B cell (primary cell): ENCODE results near the gene TNFSF12. TPM values are rescaled to one million over a fixed set of nuclear protein-coding genes. Genes with fewer than 3 reads are reported as not detected.

Experiments used
- ATAC-seq: fragments of 200-7000 bp; cut with Tn5 transposase; one replicate; pipeline ENCODE4 v1.10.0; 2021; ENCODE audit warnings: low read depth, mild to moderate bottlenecking, moderate number of reproducible peaks, moderate library complexity
- CTCF ChIA-PET: fragments of 350-600 bp; sonication (Branson Sonifier 250); formaldehyde crosslinking; loops from one replicate; lab custom pipeline; 2021; ENCODE audit warnings: antibody characterized with exemption, inconsistent platforms; lab: Charles Lee
- POLR2A ChIA-PET: fragments of 350-600 bp; sonication (Branson Sonifier 250); formaldehyde crosslinking; loops from one replicate; lab custom pipeline; 2021; ENCODE audit warnings: antibody characterized with exemption; lab: Charles Lee
- DNase-seq: peaks from one replicate; pipeline ENCODE4 v3.0.0; 2013
- H2AFZ ChIP-seq: 2 replicates; pipeline ENCODE4 v1.6.1; 2012; ENCODE audit warnings: mild to moderate bottlenecking, low read depth, low read length; ENCODE audit not compliant: insufficient read depth, poor library complexity, severe bottlenecking
- H3K27ac ChIP-seq, 2 donors: 1 replicate in 1 of 2; 2 replicates in 1 of 2; pipeline ENCODE4 v1.5.1; 2012 to 2013; ENCODE audit warnings: low read length in 2 of 2, mild to moderate bottlenecking in 2 of 2, moderate library complexity in 1 of 2
- H3K27me3 ChIP-seq, 4 experiments: fragments of 200-600 bp in 1 of 4; sonication (generic) in 1 of 4; replicated peaks in 1 of 4; 1 replicate in 2 of 4; 2 replicates in 2 of 4; pipeline versions ENCODE4 v1.6.1 to v1.7.0; 2013 to 2016; ENCODE audit warnings: low read length in 3 of 4, mild to moderate bottlenecking in 2 of 4, mixed read lengths in 1 of 4, moderate library complexity in 1 of 4; ENCODE audit not compliant: insufficient read depth in 4 of 4, control insufficient read depth in 3 of 4; ENCODE audit errors: control extremely low read depth in 1 of 4
- H3K36me3 ChIP-seq, 2 experiments: replicated peaks in 1 of 2; 1 replicate in 1 of 2; 2 replicates in 1 of 2; pipeline versions ENCODE4 v1.6.1 to v1.7.1; 2013; ENCODE audit warnings: low read length in 1 of 2; ENCODE audit not compliant: insufficient read depth in 2 of 2, control insufficient read depth in 1 of 2; ENCODE audit errors: control extremely low read depth in 1 of 2, extremely low read depth in 1 of 2
- H3K4me1 ChIP-seq, 2 donors: fragments of 200-600 bp in 1 of 2; sonication (generic) in 1 of 2; 1 replicate in 1 of 2; 2 replicates in 1 of 2; pipeline versions ENCODE4 v1.5.1 to v1.6.1; 2013 to 2017; ENCODE audit warnings: low read length in 2 of 2; ENCODE audit not compliant: control insufficient read depth in 2 of 2, insufficient read depth in 2 of 2
- H3K4me2 ChIP-seq: replicated peaks from 2 replicates; pipeline ENCODE3; 2012; ENCODE audit warnings: mild to moderate bottlenecking, low read depth, low read length; ENCODE audit not compliant: poor library complexity, severe bottlenecking
- H3K4me3 ChIP-seq, 5 experiments: fragments of 200-600 bp in 1 of 5; sonication (generic) in 1 of 5; 1 replicate in 3 of 5; 2 replicates in 2 of 5; pipeline versions ENCODE4 v1.5.1 to v1.7.0; 2011 to 2016; ENCODE audit warnings: low read length in 4 of 5, mild to moderate bottlenecking in 4 of 5, low read depth in 2 of 5, control low read depth in 1 of 5, moderate library complexity in 1 of 5; ENCODE audit not compliant: insufficient read depth in 1 of 5; ENCODE audit errors: control extremely low read depth in 1 of 5, extremely low read depth in 1 of 5
- H3K79me2 ChIP-seq: fragments of 200-600 bp; sonication (generic); one replicate; pipeline ENCODE4 v1.6.0; 2016; ENCODE audit warnings: low read length; ENCODE audit not compliant: control insufficient read depth, insufficient read depth
- H3K9ac ChIP-seq: fragments of 200-600 bp; sonication (generic); 2 replicates; pipeline ENCODE4 v1.6.1; 2017; ENCODE audit warnings: mild to moderate bottlenecking, low read length, moderate library complexity
- H3K9me3 ChIP-seq, 3 donors: one replicate each; pipeline versions ENCODE4 v1.6.1 to v1.7.1; 2013; ENCODE audit warnings: low read length in 2 of 3; ENCODE audit not compliant: control insufficient read depth in 2 of 3, insufficient read depth in 1 of 3; ENCODE audit errors: control extremely low read depth in 1 of 3
- H4K20me1 ChIP-seq: 2 replicates; pipeline ENCODE4 v1.6.0; 2012; ENCODE audit warnings: mild to moderate bottlenecking, low read length; ENCODE audit not compliant: insufficient read depth, control insufficient read depth, poor library complexity, severe bottlenecking
- H3K27ac Mint-ChIP-seq: one replicate; pipeline ENCODE4 v1.8.0; 2021; ENCODE audit warnings: mixed read lengths
- H3K27me3 Mint-ChIP-seq: one replicate; pipeline ENCODE4 v1.8.0; 2021; ENCODE audit warnings: mixed read lengths
- H3K4me1 Mint-ChIP-seq: one replicate; pipeline ENCODE4 v1.8.0; 2021; ENCODE audit warnings: mixed read lengths
- H3K4me3 Mint-ChIP-seq: one replicate; pipeline ENCODE4 v1.8.0; 2021; ENCODE audit warnings: mixed read lengths
- H3K9me3 Mint-ChIP-seq: one replicate; pipeline ENCODE4 v1.8.0; 2022; ENCODE audit warnings: mixed read lengths; ENCODE audit not compliant: insufficient read depth
- EZH2 ChIP-seq: IDR thresholded peaks from 2 replicates; pipeline ENCODE4 v1.6.1; 2012; ENCODE audit warnings: borderline replicate concordance, low read depth, mild to moderate bottlenecking, moderate library complexity, low read length; ENCODE audit not compliant: insufficient read depth, poor library complexity, severe bottlenecking
- whole genome bisulfite sequencing: methylation state at CpG from one replicate; pipeline ENCODE4 v1.1.5; 2013; ENCODE audit warnings: missing lambda C conversion rate; ENCODE audit not compliant: insufficient coverage; 5-methylcytosine and 5-hydroxymethylcytosine counted together
- intact Hi-C: fragments of 100-400 bp; cut with micrococcal nuclease; formaldehyde crosslinking; loops from one replicate; pipeline ENCODE4 v1.10.0; 2022
- polyA plus RNA-seq: library from polyadenylated mRNA; depleted of rRNA; stranded (reverse); fragments of >200 nt; gene quantifications from 2 replicates; pipeline ENCODE4 v1.2.3, GENCODE V29; 2012
- total RNA-seq, 2 donors: library from RNA; stranded (reverse); fragments of 120-200 nt in 1 of 2; gene quantifications; 1 replicate in 1 of 2; 2 replicates in 1 of 2; pipeline versions ENCODE4 v1.2.3 to v1.2.4, GENCODE V29; 2013 to 2022
- TF ChIP-seq, protein P1 (sequence below): fragments of 200-600 bp; IDR thresholded peaks from one replicate; pipeline ENCODE4 v1.8.0; 2022; ENCODE audit warnings: antibody characterized with exemption, mild to moderate bottlenecking

The TNFSF12 gene
- total and polyA plus RNA-seq, 2 donors (not counting 1 experiment from before 2014, with no cell fraction given) = 40.6 to 53.4 TPM

DNA sequence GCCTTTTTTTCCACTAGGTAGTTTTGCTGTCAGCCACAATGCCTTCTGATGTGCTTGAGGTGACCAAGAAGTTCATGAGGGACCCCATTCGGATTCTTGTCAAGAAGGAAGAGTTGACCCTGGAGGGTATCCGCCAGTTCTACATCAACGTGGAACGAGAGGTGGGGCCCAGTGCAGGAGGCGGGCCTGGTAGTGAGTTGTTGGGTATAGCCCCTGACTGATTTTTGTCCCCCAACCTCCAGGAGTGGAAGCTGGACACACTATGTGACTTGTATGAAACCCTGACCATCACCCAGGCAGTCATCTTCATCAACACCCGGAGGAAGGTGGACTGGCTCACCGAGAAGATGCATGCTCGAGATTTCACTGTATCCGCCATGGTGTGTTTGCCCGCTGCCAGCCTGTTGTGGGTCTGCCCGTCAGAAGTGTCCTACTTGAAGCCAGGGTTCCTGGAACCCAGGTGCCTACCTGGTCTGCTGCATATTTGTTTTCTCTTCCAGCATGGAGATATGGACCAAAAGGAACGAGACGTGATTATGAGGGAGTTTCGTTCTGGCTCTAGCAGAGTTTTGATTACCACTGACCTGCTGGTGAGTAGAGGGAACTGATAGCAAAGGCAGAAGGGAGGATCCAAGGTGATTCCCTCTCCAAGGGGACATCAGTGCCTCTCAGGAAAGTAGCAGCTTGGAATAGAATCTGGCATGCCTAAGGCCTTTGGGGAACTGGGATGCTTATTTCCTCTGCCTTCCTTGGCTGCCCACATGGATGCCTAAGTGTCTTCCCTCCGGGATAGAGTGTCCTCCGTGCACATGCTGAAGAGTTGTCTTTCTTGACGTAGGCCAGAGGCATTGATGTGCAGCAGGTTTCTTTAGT, 28.7 kb downstream of the TNFSF12 start:
- TF ChIP-seq, protein P1, sequence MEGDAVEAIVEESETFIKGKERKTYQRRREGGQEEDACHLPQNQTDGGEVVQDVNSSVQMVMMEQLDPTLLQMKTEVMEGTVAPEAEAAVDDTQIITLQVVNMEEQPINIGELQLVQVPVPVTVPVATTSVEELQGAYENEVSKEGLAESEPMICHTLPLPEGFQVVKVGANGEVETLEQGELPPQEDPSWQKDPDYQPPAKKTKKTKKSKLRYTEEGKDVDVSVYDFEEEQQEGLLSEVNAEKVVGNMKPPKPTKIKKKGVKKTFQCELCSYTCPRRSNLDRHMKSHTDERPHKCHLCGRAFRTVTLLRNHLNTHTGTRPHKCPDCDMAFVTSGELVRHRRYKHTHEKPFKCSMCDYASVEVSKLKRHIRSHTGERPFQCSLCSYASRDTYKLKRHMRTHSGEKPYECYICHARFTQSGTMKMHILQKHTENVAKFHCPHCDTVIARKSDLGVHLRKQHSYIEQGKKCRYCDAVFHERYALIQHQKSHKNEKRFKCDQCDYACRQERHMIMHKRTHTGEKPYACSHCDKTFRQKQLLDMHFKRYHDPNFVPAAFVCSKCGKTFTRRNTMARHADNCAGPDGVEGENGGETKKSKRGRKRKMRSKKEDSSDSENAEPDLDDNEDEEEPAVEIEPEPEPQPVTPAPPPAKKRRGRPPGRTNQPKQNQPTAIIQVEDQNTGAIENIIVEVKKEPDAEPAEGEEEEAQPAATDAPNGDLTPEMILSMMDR = no peak
- no peak for TF ChIP-seq EZH2
- H3K9me3 Mint-ChIP-seq = no peaks in the 10 kb centered on the region
- H3K4me1 Mint-ChIP-seq = peaks cover 79% of the 10 kb centered on the region
- H3K4me3 Mint-ChIP-seq = no peak overlapping the region
- Histone ChIP-seq H3K27ac (no peak overlapping the region), H3K4me2 (no peak overlapping the region), H3K4me3 (no peak overlapping the region), H2AFZ (no peak overlapping the region), H3K4me1 (peaks cover 49 to 64% of the 10 kb centered on the region in 2 donors), H3K9ac (no peak overlapping the region), H3K79me2 (peaks cover 48% of the 10 kb centered on the region), H3K36me3 (peaks cover 22 to 58% of the 10 kb centered on the region in 2 experiments), H3K9me3 (no peaks in the 10 kb centered on the region), H4K20me1 (peaks cover 61% of the 10 kb centered on the region), H3K27me3 (no peaks in the 10 kb centered on the region)
- H3K27me3 Mint-ChIP-seq = no peaks in the 10 kb centered on the region
- CTCF ChIA-PET = interaction anchor here (1.2 to 4.9 kb wide), 3 partner anchors 12 to 63 kb away, joined by 4 to 19 read pairs (median 6); partner anchors contain the start of gene SOX15
- ATAC-seq (no peak), DNase-seq (no peak)
- intact Hi-C loops = loop anchor here (10.0 kb wide), 1 partner anchor 563 kb away; the partner anchor contains the start of gene RNASEK
- 93% methylated on average over 13 of the region's 17 CpGs for WGBS
- POLR2A ChIA-PET = no interaction called here
- peak overlapping the region; percentile 64 for H3K27ac Mint-ChIP-seq
